ENCODE data around the gene IGLON5.

IGLON5 gene

GRCh38 chr19:51305479-51305878 lies 6.0 kb upstream of the IGLON5 start:
- in situ Hi-C loops (cut with MboI; ENCODE audit: low pct_unique_long_range_greater_than_20kb, low sequenced_read_pairs), result no loop called here
- no peak for DNase-seq

- DNase-seq, result no peak
- in situ Hi-C loops (cut with MboI; ENCODE audit: low pct_unique_long_range_greater_than_20kb, low sequenced_read_pairs), result no loop called here
These were observed 5.2 kb downstream of the IGLON5 start for GRCh38 chr19:51316688-51317087.

- DNase-seq, result no peak
- in situ Hi-C loops (cut with MboI; ENCODE audit: low pct_unique_long_range_greater_than_20kb, low sequenced_read_pairs), result no loop called here
These were observed 5.9 kb downstream of the IGLON5 start for GRCh38 chr19:51317376-51317775.

GRCh38 chr19:51317968-51318367 lies 6.5 kb downstream of the IGLON5 start:
- in situ Hi-C loops (cut with MboI; ENCODE audit: low pct_unique_long_range_greater_than_20kb, low sequenced_read_pairs), result no loop called here
- no peak for DNase-seq

- in situ Hi-C loops (cut with MboI; ENCODE audit: low pct_unique_long_range_greater_than_20kb, low sequenced_read_pairs), result no loop called here
These were observed 7.5 kb downstream of the IGLON5 start for GRCh38 chr19:51318687-51319648.

GRCh38 chr19:51319649-51320279 lies 8.3 kb downstream of the IGLON5 start:
- in situ Hi-C loops (cut with MboI; ENCODE audit: low pct_unique_long_range_greater_than_20kb, low sequenced_read_pairs), result no loop called here
- DNase-seq, result no peak

More at GRCh38 chr19:51318687-51319648, 7.5 kb downstream of the IGLON5 start:
- DNase-seq, result no peak

GRCh38 chr19:51320280-51320657 lies 8.8 kb downstream of the IGLON5 start:
- in situ Hi-C loops (cut with MboI; ENCODE audit: low pct_unique_long_range_greater_than_20kb, low sequenced_read_pairs), result no loop called here
- no peak for DNase-seq

GRCh38 chr19:51321799-51322198 lies 10.4 kb downstream of the IGLON5 start:
- in situ Hi-C loops (cut with MboI; ENCODE audit: low pct_unique_long_range_greater_than_20kb, low sequenced_read_pairs), result no loop called here
- DNase-seq, result no peak

GRCh38 chr19:51323481-51324166 lies 12.2 kb downstream of the IGLON5 start:
- in situ Hi-C loops (cut with MboI; ENCODE audit: low pct_unique_long_range_greater_than_20kb, low sequenced_read_pairs), result no loop called here

GRCh38 chr19:51324167-51324481 lies 12.7 kb downstream of the IGLON5 start:
- in situ Hi-C loops (cut with MboI; ENCODE audit: low pct_unique_long_range_greater_than_20kb, low sequenced_read_pairs), result no loop called here
- DNase-seq, result no peak

More at GRCh38 chr19:51323481-51324166, 12.2 kb downstream of the IGLON5 start:
- no peak for DNase-seq

GRCh38 chr19:51325161-51325976 lies 13.9 kb downstream of the IGLON5 start:
- DNase-seq, result no peak
- in situ Hi-C loops (cut with MboI; ENCODE audit: low pct_unique_long_range_greater_than_20kb, low sequenced_read_pairs), result no loop called here

- no peak for DNase-seq
- in situ Hi-C loops (cut with MboI; ENCODE audit: low pct_unique_long_range_greater_than_20kb, low sequenced_read_pairs), result no loop called here
These were observed 15.0 kb downstream of the IGLON5 start for GRCh38 chr19:51326216-51327065.

GRCh38 chr19:51327066-51328001 lies 15.9 kb downstream of the IGLON5 start:
- in situ Hi-C loops (cut with MboI; ENCODE audit: low pct_unique_long_range_greater_than_20kb, low sequenced_read_pairs), result no loop called here
- peak; percentile 42 for DNase-seq

GRCh38 chr19:51329411-51329810 lies 18.0 kb downstream of the IGLON5 start:
- DNase-seq, result no peak
- in situ Hi-C loops (cut with MboI; ENCODE audit: low pct_unique_long_range_greater_than_20kb, low sequenced_read_pairs), result no loop called here

GRCh38 chr19:51330366-51330765 lies 18.9 kb downstream of the IGLON5 start:
- in situ Hi-C loops (cut with MboI; ENCODE audit: low pct_unique_long_range_greater_than_20kb, low sequenced_read_pairs), result no loop called here
- no peak for DNase-seq

- DNase-seq, result no peak
- in situ Hi-C loops (cut with MboI; ENCODE audit: low pct_unique_long_range_greater_than_20kb, low sequenced_read_pairs), result no loop called here
These were observed 19.7 kb downstream of the IGLON5 start for GRCh38 chr19:51331193-51331592.

GRCh38 chr19:51331716-51332115 lies 20.3 kb downstream of the IGLON5 start:
- no peak for DNase-seq
- in situ Hi-C loops (cut with MboI; ENCODE audit: low pct_unique_long_range_greater_than_20kb, low sequenced_read_pairs), result no loop called here

Data from KBM-7 (cell line).